ENCODE results near the gene CCDC182. TPM values are rescaled to one million over a fixed set of nuclear protein-coding genes. Genes with fewer than 3 reads are reported as not detected.

Gene CCDC182
- total RNA-seq, 1 experiment from 2014 or later = not detected

DNA sequence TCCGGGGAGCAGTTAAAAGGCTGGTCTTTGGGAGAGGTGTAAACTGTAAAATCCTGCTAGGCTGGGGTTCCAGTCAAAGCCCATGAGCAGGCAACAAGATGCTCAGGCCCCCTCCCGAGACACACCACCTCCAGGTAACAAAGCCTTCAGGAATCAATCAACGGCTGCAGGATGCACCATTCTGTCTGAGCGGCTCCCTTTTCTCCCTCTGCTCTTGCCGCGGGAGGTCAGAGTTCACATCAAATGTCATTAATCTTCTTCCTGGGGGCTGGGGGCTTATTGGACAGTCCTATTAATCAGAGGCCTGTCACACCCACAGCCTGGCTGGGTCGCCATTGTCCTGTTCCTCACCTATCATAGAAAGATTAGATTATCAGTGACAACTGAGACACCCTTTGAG is 11.9 kb upstream of the CCDC182 start:
- no peak for DNase-seq (ENCODE audit: low read depth)

DNA sequence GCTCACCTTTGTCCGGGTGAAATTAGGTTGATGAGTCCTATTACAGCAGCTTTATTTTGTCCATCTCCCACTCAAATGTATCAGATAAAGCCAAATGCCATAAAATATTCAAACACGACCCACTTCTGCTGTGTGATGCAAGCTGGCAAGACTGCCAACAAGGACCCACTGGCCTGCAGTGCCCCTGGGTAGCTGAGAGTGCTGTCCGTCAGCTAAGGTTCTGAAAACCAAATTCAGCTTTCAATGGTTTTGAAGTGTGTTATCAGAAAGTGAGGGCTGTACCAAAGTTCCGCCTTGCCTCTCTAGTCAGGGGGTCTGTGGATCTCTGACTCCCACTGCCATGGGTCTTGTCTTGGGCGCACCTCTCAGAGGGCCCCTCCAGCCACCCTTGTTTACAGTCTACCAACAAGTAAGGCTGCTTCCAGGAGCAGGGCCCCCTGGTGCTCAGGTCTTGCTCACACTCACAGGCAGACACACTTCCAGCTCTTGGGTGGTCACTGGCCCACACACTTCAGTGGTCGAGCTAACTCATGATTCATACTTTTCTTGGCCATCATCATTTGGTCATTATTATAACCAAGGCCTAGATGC is 10.5 kb upstream of the CCDC182 start:
- DNase-seq (ENCODE audit: low read depth) = no peak

DNA sequence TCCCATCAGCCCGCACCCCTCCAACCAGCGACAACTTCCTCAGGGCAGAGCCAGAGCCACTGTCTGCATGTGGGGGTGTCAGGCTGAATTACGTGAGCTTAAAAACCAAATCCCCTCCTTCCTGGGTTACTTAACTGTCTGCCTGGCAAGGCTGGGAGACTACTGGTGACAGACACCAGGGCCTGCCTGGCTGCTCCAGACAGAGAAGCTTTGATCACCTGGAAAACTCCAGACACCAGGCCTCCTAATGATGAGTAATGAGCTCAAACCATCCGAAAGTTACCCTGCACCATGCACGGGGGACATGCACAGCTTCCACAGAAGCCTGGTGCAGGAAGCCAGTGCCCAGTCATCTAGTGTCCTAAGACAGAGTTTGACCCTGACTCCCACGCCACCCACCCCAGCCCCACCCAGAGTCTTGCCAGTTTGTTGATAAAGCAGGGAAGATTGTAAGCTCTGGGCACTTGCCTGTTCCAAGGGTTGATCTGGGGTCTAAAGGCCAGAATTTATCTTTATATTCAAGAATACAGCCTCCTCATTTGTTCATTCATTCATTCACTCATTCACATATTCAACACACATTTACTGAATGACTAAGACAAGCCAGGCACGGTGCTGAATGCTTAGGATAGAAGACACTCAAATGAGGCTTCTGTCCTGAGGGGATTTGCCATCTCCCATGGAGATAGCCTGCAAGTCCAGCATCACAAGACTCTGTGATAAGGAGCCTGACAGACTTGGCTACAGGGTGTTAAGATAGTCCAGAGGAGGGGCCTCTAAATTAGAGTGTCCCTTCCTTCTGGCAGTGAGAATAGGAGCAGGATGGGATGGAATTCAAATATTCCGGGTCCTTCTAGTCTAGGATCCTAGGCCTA is 7.2 kb upstream of the CCDC182 start:
- DNase-seq (ENCODE audit: low read depth) = no peak

DNA sequence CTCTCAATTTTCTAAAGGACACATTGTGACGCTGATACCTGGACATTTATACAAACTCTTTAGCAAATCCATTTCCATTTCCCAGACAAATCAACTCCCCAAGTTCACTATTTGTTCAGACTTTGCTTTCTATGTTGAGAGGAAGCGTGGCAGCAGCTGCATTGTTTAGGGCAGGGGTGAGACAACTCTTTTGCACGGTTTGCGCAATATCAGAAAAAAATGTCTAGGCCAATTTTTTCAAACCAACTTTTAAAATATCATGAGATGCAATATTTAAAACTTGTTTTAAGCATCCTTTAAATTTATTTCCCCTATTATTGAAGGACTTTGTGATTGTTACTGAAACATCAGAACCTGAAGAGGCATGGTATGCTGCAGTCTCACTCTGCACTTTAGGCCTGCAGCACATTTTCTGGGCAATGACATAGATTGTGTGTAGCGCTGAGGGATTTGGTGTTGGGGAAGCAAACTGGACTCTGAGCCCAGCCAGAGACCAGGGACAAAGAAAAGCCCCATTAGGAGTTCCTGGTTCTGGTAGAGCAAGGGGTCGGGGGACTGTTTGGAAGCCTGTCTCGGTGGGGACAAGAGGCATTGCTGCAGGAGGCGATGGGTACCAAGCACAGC is 6.4 kb upstream of the CCDC182 start:
- no peak for DNase-seq (ENCODE audit: low read depth)

DNA sequence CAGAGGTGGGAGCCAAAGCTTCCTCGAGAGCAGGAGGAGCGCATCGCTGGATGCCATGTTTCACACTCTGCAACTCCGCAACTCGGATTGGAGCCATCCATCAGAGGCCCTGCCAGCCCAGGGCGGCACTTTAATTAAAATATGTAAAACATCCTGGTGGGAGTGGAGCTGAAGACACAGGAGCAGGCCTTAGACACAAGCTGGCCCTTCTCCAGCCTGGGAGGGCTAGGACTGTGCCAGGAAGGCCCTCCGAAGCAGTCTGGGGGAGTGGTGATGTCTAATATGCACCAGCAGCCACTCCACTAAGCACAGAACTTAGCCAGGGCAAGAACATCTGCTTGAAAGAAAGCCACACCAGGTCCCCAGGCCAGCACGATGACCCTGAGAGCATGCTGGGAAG is 5.8 kb upstream of the CCDC182 start:
- DNase-seq (ENCODE audit: low read depth) = no peak

DNA sequence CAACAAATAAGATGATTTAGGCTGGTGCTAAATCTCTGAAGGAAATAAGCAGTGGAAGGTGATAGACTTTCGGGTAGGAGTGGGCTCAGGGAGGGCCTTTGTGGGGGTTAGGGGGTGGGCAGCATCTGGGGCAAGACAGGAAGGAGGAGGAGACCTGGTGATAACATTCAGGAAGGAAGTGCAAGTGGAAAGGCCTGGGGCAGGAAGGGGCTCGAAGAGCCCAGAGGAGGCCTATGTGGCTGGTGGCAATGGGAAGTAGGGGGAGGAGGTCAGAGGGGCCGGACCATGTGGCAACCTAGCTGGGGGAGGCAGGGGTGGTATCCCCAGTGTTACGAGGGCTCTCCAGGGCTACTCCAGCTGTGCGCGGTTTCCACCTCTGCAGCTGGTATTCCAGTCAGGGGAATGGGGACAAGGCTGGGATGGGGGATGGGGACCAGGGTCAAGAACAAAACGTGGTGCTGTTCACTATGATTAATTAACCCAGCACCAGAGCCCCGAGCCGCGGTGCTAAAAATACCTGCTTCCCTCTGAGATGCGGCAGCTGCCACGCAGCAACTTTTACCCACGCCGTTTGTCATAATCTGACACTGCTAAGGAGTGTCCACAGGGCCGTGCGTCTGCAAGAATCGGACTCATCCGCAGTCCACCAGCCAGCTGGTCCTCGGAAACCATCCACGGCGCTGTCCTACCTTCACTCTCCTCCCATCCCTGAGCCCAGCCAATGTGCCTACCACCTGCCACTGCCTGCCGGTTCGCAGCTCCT is 5.2 kb upstream of the CCDC182 start:
- DNase-seq (ENCODE audit: low read depth) = no peak

DNA sequence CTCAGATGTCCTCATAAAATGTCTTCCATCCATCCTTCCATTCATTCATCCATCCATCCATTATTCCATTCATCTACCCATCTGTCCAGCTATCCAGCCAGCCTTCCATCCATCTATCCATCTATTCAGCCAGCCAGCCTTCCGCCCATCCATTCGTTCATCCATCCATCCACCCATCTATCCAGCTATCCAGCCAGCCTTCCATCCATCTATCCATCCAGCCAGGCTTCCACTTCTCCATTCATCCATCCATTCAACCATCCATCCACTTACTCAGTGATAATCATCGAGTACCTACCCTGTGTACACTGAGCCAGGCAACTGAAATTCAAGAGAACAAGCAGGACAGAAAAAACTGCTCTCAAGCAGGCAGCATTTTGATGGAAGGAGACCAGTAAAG is 4.6 kb upstream of the CCDC182 start:
- DNase-seq (ENCODE audit: low read depth) = no peak

DNA sequence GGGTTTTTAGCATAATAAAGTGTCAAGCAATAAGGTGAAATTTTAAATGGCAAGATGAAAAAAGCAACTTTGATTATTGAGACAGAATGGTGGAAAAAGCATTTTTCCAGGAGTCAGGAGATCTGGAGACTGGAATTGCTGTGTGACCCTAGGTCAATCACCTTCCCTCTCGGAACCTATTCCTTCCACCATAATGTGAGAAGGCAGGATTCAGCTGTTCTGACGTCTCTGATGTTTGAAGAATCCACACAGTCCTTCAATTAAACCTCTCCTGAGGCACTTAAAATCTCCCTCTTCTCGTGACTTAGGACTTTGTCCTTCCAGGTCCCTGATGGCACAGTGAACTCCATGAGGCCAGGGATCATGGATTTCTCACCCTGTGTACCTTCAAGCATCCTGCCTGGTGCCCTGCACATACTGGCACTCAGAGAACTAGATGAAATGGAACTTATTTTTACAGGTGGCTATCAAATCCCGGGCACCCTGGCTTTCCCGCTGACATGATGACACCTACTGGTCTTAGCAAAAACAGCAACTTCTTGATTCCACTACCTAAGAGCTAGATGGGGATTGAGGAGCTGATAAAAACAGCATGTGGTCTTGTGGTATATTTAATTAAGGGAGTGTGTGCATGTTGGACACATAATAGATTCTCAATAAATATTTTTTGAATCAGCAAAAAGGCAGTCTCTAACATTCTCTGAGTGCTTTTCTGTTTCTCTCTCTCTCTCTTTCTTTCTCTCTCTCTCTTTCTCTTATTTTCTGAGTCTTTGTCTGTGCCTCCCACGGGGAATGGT is 2.3 kb upstream of the CCDC182 start:
- peak; percentile 45 for DNase-seq (ENCODE audit: low read depth)

DNA sequence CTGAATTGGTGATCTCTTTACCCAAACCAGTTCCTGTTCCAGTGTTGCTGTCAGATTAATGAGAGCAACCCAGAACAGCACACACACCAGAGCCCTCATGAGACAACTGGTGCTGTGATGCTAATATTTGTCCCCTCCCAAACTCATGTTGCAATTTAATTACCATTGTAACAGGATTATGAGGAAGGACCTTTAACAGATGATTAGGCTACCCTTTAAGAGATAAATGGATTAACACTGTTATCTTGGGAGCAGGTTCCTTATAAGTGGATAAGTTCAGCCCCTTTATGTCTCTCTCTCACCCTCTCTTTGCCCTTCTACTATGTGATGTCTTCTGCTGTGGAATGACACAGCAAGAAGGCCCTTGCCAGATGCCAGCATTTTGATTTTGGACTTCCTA is 1.1 kb upstream of the CCDC182 start:
- DNase-seq (ENCODE audit: low read depth) = no peak

DNA sequence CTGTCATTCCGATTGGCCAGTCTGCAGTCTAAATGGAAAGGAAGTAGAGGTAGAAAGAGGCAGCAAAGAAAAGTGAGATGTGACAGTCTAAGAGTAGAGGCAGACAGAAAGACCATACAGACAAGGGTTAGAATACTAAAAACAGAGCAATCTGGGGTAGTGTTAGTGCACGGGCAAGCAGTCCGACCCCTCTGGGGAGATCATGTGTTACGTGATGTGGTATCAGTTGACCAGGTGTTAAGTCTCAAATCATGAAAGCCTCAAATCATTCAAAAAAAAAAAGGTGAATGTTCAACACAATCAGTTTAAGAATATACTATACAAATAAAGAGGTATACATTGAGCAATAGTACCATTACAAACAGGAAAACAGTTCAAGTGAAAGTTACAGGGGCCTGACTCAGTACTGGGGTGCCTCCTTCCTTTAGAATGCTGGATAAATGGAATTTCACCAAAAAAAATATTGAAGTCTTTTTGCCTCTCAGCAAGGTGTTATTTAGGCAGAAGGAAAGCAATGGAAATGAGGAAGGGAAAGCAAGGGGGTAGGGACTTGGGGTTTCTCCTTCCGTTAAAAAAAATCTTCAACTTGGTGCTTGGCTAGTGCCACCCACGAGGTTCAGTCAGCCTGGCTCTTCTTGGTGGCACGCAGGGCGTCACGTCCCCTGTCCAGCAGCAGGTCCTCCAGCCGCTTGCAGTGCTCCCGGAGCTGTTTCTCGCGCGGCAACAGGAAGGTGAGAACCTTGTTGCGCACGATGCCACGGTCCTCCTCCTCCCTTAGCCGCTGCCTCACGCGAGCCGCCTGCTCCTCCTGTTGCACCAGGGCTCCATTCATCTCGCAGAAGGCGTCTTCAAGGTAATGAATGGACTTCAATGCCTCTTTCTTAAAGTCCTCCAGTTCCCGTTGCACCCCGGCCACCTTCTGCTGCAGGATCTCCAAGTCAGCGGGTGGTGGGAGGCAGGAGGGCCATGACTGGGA is 616 bp downstream of the CCDC182 start:
- no peak for DNase-seq (ENCODE audit: low read depth)

DNA sequence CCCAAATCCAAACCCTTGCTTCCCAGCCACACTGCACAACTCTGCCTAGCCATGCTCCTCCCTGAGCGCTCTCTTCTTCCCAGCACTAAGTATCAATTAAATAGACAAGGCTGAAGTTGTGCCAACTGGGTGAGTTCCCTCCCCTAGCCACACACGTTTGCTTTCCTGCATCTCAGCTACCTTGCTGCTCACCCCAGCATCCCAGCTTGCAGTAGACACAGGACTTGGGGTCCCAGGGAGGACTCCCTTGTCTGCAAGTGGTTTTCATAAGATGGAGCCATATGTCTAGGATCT is 4.9 kb downstream of the CCDC182 start:
- DNase-seq (ENCODE audit: low read depth) = no peak

DNA sequence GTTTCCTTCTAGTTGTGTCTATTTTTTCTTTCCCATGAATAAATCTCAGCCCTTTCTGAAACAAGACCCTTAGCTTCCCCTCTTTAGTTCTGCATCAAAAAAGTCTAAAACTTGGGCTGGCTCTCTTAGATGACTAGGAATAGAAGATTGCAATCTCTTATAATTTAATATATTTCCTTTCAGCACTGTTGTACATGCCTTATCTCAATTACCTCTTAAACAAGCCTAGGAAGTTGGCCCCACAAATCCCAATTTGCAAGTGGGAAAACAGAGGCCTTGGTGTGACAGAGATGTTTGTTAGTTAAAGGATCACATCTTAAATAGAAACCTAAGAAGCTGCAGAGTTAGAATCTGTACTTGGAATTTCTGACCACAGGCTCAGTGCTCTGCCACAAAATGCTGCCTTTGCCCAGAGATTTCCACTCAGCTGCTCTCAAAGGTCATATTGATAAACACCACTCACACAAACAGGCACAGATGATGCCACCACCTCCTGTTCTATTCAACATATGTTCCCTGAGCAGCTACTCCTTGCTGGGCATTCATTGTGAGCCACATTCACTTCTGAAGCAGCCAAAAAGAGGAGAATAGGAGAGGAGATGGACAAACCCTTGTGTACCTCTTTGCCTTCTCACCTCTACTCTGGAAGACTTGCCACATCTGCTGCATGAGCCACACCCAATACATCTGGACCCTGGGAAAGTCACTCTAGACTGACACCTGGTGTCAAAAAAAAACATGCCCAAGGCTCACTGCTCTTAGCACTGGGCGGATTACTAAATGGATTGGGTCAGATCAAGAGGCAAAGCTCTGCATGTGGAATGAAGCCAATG is 5.5 kb downstream of the CCDC182 start:
- DNase-seq (ENCODE audit: low read depth) = peak; percentile 9

DNA sequence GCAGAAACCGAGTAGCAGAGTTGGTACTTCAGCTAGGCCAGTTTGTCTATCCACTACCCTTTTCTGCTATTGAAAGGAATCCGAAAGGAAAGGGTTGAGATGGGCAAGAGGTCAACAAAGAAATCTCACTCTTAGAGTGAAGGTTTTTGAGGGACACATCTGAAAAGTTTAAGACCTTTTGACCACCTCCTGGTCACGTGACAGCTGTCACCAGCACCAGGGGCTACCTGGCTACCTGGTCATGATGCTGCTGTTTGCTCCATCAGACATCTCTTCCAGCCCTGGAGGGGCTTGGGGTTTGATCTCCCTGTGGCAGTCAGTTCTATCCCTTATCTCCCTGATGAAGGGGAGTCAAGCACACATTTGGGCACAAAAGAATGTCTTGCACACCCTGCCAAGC is 7.6 kb downstream of the CCDC182 start:
- no peak for DNase-seq (ENCODE audit: low read depth)

DNA sequence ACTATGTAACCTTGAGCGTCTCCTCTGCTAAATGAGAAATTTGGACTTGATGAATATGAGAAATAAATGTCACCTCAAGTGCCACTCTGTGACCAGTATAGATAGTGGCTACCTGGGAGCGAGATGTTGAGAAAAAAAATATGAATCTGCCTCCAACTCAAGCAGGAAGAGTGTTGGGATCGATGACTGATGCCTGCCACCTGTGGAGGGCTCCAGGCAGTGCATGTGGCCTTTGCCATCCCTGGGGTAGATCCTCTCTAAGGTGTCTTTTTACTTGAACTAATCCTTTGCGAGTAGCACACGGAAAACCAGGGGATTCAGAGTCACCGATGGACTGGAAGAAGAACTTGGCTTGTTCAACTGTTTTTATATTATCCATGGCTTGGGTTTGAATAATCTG is 9.4 kb downstream of the CCDC182 start:
- peak; percentile 6 for DNase-seq (ENCODE audit: low read depth)

DNA sequence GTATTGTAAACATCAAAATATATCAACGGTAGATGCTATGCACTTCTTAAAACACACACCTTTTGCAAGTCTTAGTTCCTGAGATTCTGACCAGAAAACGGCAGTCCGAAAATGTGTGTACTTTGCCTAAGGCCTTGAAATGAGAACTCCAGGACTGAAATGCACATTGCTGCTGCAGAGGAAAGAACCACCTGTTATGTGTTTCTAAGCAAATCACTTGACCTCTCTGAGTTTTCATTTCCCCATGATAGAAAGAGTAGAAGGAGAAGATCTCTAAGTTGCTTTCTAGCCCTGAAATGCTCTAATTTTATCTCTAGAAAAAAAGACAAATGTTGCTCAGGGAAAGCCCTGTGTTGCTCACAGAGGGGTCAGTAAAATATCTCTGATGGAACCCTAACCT is 9.9 kb downstream of the CCDC182 start:
- DNase-seq (ENCODE audit: low read depth) = no peak

DNA sequence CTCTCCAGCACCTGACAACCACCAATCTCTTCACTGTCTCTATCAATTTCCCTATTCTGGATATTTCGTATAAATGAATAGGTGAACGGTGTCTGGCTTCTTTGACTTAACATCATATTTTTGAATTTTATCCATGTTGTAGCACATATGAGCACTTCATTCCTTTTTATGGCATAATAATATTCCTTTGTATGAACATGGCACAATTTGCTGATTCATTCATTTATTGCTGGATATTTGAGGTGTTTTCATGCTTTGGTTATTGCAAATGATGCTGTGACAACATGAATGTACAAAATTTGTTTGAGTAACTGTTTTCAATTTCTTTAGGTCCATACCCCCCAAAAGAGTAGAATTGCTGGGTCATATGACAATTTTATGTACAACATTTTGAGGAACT is 12.0 kb downstream of the CCDC182 start:
- DNase-seq (ENCODE audit: low read depth) = no peak

DNA sequence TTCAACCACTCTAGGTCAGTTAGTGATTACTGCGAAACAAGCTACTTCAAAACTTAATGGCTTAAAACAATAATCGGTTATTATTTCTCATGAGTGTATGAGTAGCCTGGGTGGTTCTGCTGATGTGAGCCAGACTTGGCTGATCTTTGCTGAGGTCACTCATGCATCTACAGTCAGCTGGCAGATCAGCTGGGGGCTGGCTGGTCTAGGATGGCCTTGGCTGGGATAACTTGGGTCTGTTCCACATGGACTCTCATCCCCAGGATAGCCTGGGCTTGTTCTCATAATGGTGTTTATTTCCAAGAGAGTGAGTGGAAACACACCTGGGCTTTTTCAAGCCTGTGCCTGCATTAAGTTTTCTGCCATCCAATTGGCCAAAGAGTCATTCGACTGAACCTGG is 13.0 kb downstream of the CCDC182 start:
- no peak for DNase-seq (ENCODE audit: low read depth)

DNA sequence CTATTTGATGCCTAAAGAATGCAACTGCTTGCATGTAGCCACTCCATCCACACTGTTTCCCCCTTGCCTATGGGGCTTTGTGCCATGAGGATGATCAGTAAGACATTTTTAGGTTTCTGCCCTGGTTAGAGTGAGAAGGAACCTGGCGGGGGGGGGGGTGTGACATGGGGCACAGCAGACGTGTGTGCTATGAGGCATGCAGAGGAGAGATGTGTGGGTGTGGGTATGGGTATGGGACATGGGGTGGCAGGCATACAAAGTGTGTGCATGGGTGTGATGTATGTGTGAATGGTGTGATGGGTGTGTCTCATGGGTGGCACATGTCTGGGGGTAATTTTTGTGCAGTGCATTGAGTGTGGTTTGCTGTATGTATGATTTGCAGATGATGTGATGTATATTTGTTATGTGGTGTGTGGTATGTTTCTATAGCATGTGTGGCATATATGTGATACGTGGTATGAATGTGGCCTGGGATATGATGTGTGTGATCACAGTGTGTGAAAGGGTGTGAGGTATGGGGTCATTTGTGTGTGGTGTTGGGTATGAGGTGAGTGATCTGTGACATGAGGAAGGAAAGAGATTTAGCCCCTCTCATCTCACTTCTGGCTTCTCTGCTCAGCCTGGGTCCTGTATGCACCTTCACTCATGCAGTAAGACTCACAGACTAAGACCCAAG is 14.9 kb downstream of the CCDC182 start:
- DNase-seq (ENCODE audit: low read depth) = no peak

DNA sequence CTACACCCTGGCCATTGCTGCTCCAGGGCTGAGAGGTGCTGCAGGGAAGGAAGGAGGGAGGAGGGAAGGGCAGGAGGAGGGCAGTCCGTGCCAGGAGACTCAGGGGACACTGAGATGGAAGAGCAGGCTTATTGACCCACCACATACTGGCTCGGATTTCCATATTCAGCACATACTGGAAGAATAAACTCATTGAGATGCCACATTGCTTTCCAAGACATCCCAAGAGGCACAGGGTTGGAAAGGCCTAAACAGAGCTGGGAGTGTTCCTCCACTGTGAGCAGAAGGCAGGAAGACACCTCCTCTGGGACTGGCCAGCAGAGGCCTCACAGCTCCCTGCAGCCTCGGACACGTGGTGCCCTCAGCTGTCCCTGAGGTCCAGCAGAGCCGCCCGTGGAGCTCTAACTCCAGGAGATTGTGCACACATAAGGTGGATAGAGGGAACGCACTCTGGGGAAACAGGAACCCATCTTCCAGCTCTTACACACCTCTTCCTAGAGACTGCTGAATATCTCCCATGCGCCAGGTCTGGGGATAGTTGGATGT is 17.4 kb downstream of the CCDC182 start:
- no peak for DNase-seq (ENCODE audit: low read depth)

Measured in Daoy (cell line).